Prostate gland (tissue), 2 donors: ENCODE data around the gene CTF1.

Source experiments
- CTCF ChIP-seq, 4 experiments: fragments of 200-600 bp in 2 of 4; fragments of 450-650 bp in 2 of 4; sonication (generic) in 2 of 4; IDR thresholded peaks; 1 replicate in 3 of 4; 2 replicates in 1 of 4; pipeline ENCODE4 v1.5.1; 2016 to 2019; ENCODE audit warnings: antibody characterized with exemption in 4 of 4, mild to moderate bottlenecking in 2 of 4, moderate library complexity in 2 of 4
- POLR2A ChIP-seq: fragments of 450-650 bp; IDR thresholded peaks from one replicate; pipeline ENCODE4 v1.6.1; 2016; ENCODE audit warnings: antibody characterized with exemption, mild to moderate bottlenecking
- POLR2AphosphoS5 ChIP-seq: sonication (generic); formaldehyde crosslinking; IDR thresholded peaks from one replicate; pipeline ENCODE4 v1.6.1; 2017; ENCODE audit warnings: antibody characterized with exemption

GRCh38 chr16:30921459-30921747 lies 25.0 kb downstream of the CTF1 start:
- TF ChIP-seq CTCF (IDR thresholded peaks at IDR 0.05) (no peak), POLR2A (no peak), POLR2AphosphoS5 (no peak)
